Stimulated activated CD8-positive, alpha-beta memory T cell treated with anti-CD3 and anti-CD28 coated beads, Interleukin-4, amount 100 ng/mL, for 24 hours (primary cell): ENCODE measurements around the gene FAM177B.
"Not testable (repeated sequence)": the region's sequence is repeated elsewhere in the genome, so short reads cannot be mapped to it uniquely, and the experiment has no call there.

Source experiments
- DNase-seq: peaks from one replicate; pipeline ENCODE4 v3.0.0-alpha.2; 2020; ENCODE audit warnings: low read depth

FAM177B gene

DNA sequence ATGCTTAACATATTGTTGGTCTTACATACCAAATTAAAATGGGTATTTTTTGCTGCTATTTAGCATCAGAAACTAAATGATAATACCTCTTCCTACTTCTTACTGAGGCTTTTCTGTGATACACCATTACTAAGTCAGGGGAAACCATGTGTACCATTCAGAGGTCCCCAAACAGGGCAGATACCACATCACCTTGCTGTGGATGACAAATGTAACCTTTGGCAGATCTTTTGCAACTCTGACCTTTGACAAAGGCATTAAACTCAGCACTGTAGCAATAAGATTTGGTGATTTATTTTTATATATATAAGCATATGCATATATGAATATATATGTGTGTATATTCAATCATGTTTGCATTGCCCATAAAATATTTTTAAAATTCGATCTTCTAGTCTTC lies 2.9 kb downstream of the FAM177B start:
- DNase-seq, result no peak

DNA sequence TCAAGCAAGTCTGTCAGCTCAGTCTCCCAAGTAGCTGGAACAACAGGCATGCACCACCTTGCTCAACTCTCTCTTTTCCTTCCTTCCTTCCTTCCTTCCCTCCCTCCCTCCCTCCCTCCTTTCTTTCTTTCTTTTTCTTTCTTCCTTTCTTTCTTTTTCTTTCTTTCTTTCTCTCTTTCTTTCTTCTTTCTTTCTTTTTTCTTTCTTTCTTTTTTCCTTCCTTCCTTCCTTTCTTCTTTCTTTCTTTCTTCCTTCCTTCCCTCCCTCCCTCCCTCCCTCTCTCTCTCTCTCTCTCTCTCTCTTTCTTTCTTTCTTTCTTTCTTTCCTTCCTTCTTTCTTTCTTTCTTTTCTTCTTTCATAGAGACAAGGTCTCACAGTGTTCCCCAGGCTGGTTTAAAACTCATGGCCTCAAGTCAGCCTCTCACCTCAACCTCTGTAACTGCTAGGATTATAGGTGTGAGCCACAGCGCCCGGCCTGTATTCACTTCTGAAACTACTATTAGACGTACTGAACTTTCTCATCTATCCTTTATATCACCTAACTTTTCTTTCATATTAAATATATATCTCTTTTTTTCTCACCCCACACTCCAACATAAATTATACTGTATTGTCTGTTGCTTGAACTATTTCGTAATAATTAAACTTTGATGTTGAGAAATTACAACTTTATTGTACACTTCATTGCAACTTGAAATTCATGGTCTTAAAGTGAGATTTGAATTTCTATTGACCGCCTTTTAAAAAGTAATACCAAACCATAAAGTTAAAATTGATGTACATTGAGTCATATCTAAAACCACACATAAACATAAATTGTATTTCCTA lies 4.8 kb downstream of the FAM177B start:
- DNase-seq, result not testable (repeated sequence)

DNA sequence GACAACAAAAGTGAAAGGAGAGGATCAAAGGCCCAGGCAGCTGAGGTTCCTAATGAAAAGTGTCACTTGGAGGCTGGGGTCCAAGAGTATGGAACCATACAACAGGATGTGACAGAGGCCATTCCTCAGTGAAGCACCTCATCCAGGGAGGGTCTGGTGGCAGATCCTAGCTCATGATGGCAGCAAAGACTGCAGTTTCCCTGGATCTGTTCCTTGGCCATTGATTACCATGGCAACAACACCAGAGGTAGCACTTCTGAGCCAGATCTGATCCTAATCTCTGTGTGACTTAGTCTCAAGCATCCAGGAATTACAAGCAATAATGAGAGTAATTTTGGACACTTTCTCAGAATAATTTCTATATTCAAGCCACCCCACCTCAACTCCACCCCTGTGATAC lies 12.9 kb downstream of the FAM177B start:
- no peak for DNase-seq

DNA sequence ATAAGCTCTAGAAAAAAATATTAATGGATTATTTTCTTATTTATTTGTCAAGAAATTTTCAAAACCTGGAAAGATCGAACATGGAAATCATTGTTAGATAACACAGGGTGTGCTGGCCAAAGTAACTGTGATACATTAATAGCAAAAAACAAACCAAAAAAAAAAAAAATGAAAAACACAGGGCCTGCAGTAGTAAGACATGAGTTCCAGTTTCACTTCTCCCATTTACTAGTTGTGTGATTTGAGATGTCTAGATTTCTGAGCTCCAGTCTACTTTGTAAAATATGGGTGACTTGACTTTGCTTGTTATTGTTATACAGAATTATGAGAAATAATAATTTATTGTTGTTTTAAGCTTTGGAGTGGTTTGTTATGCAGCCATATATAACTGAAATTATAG lies 13.6 kb downstream of the FAM177B start:
- DNase-seq, result no peak

DNA sequence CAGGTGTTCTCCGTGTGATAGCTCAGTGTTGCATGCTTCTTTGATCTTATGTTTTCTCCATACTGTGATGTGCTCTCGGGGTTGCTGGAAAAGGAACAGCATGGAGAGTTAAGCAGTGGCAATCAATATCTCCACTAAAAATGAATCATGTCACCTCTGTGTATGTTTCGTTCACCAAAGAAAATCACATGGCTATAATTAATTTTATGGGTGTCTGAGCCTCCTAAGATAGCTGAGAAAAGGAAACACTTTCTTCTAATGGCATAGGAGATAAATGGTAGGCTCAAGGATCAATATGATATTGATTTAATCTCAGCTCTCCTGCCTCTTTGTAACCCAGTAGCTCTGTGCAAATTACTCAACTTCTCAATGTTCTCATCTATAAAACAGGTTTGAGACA lies 14.3 kb downstream of the FAM177B start:
- no peak for DNase-seq

DNA sequence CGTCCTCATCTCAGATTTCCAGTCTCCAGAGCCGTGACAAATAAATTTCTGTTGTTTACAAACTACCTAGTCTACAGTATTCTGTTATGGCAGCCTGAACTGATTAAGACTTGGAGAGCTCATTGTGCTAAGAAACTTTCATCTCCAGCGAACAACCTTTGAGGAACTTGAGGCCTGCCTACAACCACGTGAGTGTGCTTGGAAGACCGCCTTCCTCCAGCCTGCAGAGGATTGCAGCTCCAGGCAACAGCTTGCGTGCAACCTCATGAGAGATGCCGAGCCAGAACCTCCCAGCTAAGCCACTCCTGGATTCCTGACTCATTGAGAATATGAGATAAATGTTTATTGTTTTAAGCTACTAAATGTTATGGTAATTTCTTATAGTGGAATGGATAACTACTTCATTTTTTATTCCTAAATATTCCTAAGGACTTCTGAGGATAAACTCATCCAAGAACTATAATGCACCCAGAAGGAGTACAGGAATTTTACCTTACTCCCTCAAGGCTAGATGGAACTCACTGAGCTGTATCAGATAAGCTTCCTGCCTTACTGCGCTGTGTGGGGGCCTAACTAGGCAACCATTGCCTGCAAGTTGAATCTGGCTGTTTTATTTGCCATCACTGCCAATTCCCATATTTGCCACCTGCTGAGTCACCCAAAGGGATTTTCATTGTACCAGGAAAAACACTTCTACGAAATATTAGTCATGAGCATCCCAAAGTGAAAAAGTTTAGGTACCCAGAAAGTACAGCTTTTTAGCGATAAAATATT lies 17.6 kb downstream of the FAM177B start:
- DNase-seq, result no peak

DNA sequence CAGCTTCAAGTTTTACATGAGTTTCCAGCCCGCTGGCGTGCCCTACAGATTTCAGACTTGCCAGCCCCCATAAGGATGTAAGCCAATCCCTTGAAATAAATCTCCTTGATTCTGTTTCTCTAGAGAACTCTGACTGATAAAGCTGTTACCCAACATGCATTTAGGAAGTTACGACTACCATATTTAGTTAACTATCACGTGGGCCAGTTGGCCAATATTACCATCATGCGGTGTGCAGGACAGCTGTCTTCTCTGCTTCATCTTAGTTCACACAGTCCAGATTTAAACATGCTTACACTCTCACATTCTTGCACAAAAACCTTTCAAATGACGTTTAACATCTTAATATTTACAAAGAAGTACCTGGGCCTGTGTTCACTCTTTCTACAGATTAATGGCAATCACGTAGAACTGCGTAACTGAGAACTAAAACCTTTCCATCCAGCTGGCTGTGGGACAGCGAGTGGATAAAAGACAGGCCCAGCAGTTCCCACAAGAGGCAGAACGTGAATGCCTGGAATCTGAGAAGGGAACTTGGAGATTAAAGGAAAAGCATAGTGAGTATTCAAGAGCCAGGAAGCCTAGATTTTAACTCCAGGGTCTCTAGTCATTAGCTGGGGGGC lies 20.8 kb downstream of the FAM177B start:
- DNase-seq, result no peak

DNA sequence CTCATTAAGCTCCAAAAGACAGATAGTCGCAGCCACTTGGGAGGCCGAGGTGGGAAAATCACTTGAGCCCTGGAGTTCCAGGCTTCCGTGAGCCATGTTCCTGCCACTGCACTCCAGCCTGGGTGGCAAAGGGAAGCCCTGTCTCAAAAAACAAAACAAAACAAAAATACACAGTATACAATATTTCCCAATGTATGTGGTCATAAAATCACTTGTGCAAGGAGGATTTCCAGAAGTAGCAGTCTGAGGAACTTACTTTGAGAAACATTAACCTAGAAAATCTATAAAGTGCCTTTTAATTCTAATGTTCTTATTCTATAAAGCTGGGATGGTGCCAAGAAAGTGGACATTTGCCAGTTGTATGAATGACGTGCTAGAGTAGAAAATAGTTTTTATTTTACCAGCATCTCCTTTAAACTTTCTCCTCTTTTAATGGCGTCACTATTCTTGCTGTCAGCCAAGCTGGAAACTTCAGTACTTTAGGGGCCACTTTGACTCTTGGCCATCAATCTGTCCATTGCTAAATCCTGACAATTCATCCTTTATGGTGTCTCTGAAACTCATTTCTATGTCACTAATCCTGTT lies 22.5 kb downstream of the FAM177B start:
- no peak for DNase-seq

DNA sequence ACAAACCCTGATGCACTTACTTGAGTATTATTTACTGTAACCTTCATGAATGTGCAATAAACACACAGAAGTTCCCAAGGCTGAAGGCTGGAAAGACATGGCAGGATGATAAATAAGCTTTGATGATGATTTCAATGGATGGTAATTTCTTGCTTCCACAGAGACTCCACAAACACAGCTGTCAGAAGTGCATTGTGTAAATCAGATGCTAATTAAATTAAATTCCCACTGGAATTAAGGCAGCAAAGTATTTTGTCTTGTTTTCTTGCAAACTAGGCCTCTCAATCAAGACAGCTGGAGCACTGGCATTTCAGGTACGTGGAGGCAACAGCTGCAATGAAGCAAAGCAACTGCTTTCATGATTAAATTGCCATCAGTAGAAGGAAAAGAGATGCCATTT lies 24.1 kb downstream of the FAM177B start:
- DNase-seq, result no peak

DNA sequence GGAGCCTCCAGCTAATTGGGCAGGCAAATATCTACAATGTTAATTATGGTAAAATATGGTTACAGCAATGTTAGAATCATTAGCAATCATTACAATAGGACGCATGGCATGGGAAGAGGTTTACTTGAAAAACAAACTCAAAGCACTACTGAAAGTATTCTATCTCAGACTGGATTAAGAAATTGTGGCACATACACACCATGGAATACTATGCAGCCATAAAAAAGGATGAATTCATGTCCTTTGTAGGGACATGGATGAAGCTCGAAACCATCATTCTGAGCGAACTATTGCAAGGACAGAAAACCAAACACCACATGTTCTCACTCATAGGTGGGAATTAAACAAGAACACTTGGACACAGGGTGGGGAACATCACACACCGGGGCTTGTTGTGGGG lies 25.2 kb downstream of the FAM177B start:
- not testable (repeated sequence) for DNase-seq

DNA sequence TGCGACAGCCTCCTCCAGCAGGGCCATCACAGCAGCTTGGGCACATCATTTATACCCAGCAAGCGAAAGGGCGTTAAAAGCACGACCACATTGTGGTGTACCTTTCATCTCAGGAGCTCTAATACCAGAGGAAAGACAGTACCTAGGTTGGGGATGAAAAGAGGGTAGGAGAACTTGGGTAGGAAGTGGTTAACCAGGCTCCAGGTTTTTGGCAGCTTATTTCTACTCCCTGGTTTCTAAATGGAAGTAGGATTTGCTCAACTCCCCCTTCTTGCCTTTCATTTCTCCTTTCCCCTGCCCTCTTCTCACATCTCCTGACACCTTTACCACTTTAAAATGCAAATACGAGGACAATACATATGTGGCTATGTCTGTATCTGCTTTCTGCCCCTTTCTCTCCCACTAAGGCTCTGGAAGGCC lies 30.2 kb downstream of the FAM177B start:
- DNase-seq, result no peak

DNA sequence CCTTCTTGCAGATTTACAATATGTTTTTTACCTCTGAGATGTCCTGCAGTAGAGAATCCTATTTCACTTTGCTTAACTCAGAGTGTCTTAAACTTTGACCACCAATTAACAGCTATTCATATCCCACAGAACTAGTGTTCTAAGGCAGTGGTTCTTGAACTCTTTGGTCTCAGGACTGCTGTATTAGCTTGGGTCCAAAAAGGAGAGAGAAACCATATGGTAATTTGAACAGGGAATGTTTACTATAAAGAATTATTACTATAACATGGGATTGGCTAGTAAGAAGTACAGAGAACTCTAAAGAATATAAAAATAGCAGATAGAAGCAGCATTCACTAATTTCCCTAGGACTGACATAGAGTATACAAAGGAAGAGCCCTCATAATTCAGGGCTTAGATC lies 31.6 kb downstream of the FAM177B start:
- DNase-seq, result no peak

DNA sequence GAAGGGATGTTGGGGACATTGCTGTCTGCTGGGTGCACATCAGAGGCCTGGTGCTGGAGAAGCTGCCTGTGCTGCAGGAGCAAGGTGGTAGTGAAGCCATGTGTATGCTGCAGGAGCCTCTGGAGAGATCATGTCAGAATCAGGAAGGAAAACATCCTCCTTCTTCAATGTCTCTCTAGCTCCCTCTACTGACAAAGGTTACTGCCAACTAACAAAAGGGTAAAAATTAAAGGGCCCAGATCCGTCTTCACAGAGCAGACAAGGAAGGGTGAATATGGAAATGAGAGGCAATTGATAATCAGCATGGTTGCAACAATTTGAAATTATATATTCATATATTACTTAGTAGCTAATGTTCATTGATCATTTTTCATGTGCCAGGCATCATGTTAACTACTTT lies 32.2 kb downstream of the FAM177B start:
- no peak for DNase-seq

DNA sequence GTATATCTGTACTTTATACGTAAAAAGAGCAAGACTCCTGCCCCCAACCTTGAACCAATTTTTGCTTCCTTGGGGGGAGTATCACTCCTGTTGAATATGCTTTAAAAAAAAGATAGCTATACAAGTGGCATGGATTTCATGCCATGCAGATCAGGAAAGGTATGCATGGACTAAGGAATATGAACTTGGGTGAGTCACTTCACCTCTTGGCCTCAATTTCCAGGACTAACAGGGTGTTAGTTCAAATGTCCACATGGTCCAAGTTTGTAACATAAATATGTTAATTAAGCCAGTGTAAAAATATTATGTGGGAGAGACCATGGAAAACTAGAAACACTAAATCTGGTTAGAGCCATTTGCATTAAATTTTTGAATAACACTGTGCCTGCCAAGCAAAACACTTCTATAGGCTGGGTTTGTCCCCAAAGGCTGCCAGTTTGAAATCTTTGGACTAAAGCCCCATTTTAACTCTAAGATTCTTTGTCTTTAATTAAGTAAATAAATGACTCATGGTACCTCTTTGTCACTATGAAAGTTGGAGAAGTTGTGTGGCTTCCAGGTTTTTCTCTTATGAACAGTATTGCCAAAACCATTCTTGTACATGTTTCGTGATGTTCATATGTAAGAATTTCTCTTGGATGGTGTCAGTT lies 33.1 kb downstream of the FAM177B start:
- no peak for DNase-seq

DNA sequence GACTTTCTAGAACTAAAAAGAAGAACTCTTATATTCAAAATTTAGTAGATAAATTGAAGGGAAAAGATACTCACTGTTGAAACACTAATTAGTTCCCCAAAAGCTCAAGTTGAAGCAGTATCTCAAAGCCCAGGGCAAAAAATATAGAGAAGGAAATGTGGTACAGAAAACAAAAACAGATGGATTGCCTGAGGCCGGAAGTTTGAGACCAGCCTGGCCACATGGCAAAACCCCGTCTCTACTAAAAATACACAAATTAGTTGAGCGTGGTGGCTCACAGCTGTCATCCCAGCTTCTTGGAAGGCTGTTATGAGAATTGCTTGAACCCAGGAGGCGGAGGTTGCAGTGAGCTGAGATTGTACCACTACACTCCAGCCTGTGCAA lies 36.0 kb downstream of the FAM177B start:
- DNase-seq, result no peak

DNA sequence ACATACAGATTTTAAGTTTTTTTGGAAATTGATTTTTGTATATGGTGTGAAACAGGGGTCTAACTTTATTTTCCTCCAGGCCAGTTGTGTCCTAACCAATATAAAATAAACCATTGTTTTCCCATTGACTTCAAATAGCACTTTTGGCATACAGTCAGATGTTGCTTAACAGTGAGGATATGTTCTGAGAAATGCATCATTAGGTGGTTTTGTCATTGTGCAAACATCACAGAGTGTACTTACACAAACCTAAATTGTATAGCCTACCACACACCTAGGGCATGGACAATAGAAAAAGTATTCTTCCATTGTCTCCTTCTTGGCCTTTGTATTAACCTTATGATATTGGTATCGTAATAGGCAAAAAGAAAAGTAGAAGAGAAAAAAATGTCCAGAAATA lies 40.5 kb downstream of the FAM177B start:
- no peak for DNase-seq

DNA sequence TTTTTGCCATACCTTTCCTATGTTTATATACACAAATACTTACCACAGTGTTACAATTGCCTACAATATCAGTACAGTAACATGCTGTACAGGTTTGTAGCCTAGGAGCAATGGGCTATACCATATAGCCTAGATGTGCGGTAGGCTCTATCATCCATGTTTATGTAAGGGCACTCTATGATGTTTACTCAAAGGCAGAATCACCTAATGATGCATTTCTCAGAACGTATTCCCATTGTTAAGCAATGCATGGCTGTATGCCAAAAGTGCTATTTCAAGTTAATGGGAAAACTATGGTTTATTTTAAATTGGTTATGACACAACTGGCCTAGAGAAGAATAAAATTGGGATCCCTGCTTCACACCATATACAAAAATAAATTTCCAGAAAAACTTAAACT lies 41.0 kb downstream of the FAM177B start:
- no peak for DNase-seq

DNA sequence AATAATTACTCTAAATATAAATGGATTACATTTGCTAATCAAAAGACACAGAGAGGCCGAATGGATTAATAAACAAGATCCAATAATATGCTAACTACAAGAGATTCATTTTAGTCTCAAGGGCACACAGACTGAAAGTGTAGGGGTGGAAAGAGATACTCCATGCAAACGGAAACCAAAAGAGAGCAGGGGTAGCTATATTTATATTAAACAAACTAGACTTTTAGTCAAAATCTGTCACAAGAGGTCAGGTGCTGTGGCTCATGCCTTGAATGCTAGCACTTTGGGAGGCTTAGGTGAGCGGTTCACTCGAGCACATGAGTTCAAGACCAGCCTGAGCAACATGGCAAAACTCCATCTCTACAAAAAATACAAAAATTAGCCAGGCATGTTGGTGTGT lies 44.2 kb downstream of the FAM177B start:
- DNase-seq, result no peak

DNA sequence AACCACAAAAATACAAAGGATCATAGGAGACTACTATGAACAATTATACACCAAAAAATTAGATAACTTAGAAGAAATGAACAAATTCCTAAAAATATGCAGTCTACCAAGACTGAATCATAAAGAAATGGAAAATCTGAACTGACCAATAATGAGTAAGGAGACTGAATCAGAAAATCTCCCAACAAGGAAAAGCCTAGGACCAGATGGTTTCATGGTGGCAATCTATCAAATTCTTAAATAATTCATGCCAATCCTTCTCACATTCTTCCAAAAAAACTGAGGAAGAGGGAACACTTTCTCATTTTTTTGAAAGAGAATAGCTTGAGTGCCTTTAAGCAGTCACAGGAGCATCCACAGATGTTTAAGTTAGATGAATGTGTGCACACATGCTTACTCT lies 46.0 kb downstream of the FAM177B start:
- DNase-seq, result no peak

DNA sequence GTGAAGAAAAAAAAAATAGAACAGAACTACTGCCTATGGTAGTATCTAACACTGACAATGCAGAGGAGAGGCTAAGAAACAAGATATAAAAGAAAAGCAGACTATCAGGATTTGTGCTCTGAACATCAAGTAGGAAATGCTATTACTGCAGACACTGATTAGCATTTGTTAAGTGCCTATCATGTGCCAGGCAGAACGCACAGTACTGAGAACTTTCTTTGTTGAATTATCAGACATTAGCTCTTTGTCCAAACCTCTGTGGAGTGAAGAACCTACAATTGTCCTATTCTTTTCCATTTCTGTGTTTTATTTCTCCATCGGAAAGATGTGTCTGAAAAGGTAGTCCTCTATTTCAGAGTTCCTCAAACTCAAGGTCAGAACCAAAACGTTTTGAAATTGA lies 47.4 kb downstream of the FAM177B start:
- DNase-seq, result no peak

DNA sequence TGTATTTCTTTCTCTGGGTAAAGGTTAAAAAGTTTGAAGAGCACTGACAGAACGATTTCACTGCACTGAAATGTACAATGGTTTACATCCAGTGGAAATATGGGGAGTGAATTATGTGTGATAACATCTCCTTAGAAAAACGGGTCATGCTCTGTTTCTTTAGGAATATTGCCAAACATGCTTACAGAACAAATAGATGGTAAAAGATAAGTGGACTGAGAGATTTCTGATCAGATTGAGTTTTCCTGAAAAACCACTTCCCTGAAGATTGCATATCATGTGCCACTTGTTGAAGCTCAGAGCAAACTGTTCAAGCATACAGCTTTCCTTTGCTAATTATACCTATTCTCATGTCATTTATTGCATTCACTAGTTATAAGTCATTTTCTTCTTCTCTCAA lies 47.9 kb downstream of the FAM177B start:
- no peak for DNase-seq

DNA sequence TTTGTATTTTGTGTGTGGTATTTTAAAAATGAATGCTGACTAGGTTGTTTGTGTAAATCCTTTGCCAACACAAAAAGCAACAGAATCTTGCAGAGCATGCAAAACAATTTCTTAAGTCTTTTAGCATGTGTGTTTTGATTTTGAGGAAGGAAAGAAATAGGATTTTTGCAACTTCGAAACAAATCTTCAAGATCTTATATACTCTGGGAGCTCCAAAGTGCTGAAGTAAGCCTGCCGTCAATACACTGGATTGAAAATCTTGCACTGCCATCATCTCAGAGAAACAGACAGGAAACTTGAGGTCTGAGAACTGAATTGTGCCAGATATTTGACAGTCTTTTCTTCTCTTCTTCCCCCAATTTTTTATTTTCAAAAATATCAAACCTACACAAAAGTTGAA lies 48.5 kb downstream of the FAM177B start:
- no peak for DNase-seq
